PC-3 (cell line): ENCODE results near the gene PLOD2. TPM values are rescaled to one million over a fixed set of nuclear protein-coding genes. Genes with fewer than 3 reads are reported as not detected.

Experiments
- ATAC-seq: fragments of 200-7000 bp; cut with Tn5 transposase; 2 replicates; pipeline ENCODE4 v1.9.1; 2020; ENCODE audit warnings: mild to moderate bottlenecking, moderate library complexity
- BruUV-seq: library from RNA; stranded (reverse); fragments of 400-500 nt; replicated peaks from 2 replicates; lab custom pipeline; 2021; lab: Mats Ljungman, UMichigan
- CTCF ChIA-PET: fragments of 300-600 bp; sonication (Branson Sonifier 250); formaldehyde crosslinking; loops from one replicate; lab custom pipeline; 2022; ENCODE audit warnings: antibody characterized with exemption; lab: Charles Lee
- POLR2A ChIA-PET: fragments of 300-600 bp; sonication (Branson Sonifier 250); formaldehyde crosslinking; loops from one replicate; lab custom pipeline; 2022; ENCODE audit warnings: antibody characterized with exemption; ENCODE audit not compliant: unreplicated experiment; lab: Charles Lee
- DNase-seq: peaks from one replicate; pipeline ENCODE4 v3.0.0-alpha.2; 2015
- H2AFZ ChIP-seq: fragments of 300-600 bp; sonication (generic); 2 replicates; pipeline ENCODE4 v1.6.0; 2016; ENCODE audit warnings: antibody characterized with exemption, low read length
- H3F3A ChIP-seq: fragments of 300-600 bp; sonication (generic); one replicate; pipeline ENCODE4 v1.6.0; 2017; ENCODE audit warnings: antibody characterized with exemption, low read length, control low read depth, mild to moderate bottlenecking; ENCODE audit not compliant: unreplicated experiment
- H3K27ac ChIP-seq: fragments of 300-600 bp; sonication (generic); 2 replicates; pipeline ENCODE4 v1.5.1; 2016; ENCODE audit warnings: mild to moderate bottlenecking, low read length
- H3K27me3 ChIP-seq: fragments of 300-600 bp; sonication (generic); 2 replicates; pipeline ENCODE4 v1.6.1; 2016; ENCODE audit warnings: low read length, mixed read lengths
- H3K36me3 ChIP-seq: fragments of 300-600 bp; sonication (generic); 2 replicates; pipeline ENCODE4 v1.6.1; 2016; ENCODE audit warnings: low read depth, mixed run types, low read length, mixed read lengths
- H3K4me1 ChIP-seq: fragments of 300-600 bp; sonication (generic); 2 replicates; pipeline ENCODE4 v1.5.1; 2016; ENCODE audit warnings: low read length; ENCODE audit not compliant: insufficient read depth
- H3K4me2 ChIP-seq: fragments of 300-600 bp; sonication (generic); 2 replicates; pipeline ENCODE4 v1.6.0; 2016; ENCODE audit warnings: low read length
- H3K4me3 ChIP-seq: fragments of 300-600 bp; sonication (generic); 2 replicates; pipeline ENCODE4 v1.5.1; 2016; ENCODE audit warnings: mild to moderate bottlenecking, low read length, mixed read lengths
- H3K79me2 ChIP-seq: fragments of 300-600 bp; sonication (generic); 2 replicates; pipeline ENCODE4 v1.6.1; 2017; ENCODE audit warnings: low read length, mixed read lengths
- H3K9ac ChIP-seq: fragments of 300-600 bp; sonication (generic); 2 replicates; pipeline ENCODE4 v1.6.0; 2016; ENCODE audit warnings: mild to moderate bottlenecking, low read length
- H3K9me2 ChIP-seq: fragments of 300-600 bp; sonication (generic); replicated peaks from 2 replicates; pipeline ENCODE4 v1.6.1; 2016; ENCODE audit warnings: mixed run types, low read length, mixed read lengths
- H3K9me3 ChIP-seq: fragments of 300-600 bp; sonication (generic); 2 replicates; pipeline ENCODE4 v1.6.1; 2016; ENCODE audit warnings: low read length, mixed read lengths
- H4K20me1 ChIP-seq: fragments of 300-600 bp; sonication (generic); 2 replicates; pipeline ENCODE4 v1.6.1; 2016; ENCODE audit warnings: low read length, mixed read lengths
- EZH2 ChIP-seq: fragments of 300-600 bp; sonication (generic); IDR thresholded peaks from one replicate; pipeline ENCODE4 v1.6.1; 2017; ENCODE audit warnings: antibody characterized with exemption, mild to moderate bottlenecking, low read length; ENCODE audit not compliant: unreplicated experiment
- EZH2phosphoT487 ChIP-seq: fragments of 300-600 bp; sonication (generic); IDR thresholded peaks from 2 replicates; pipeline ENCODE4 v1.6.1; 2018; ENCODE audit warnings: mild to moderate bottlenecking, antibody characterized with exemption, low read length, borderline replicate concordance
- intact Hi-C: fragments of 100-400 bp; cut with micrococcal nuclease; formaldehyde crosslinking; loops from 2 replicates; pipeline ENCODE4 v1.9.0; 2023
- total RNA-seq: library from RNA; depleted of rRNA; stranded (reverse); fragments of >200 nt; gene quantifications from 2 replicates; pipeline ENCODE4 v1.2.3, GENCODE V29; 2014
- TF ChIP-seq, protein P1 (sequence below): fragments of 300-600 bp; sonication (generic); conservative IDR thresholded peaks from 2 replicates; pipeline ENCODE4 v1.5.1; 2017; ENCODE audit warnings: antibody characterized with exemption, low read depth, mild to moderate bottlenecking, low read length

PLOD2 gene
- total RNA-seq, 1 experiment from 2014 or later = 76.1 TPM

DNA sequence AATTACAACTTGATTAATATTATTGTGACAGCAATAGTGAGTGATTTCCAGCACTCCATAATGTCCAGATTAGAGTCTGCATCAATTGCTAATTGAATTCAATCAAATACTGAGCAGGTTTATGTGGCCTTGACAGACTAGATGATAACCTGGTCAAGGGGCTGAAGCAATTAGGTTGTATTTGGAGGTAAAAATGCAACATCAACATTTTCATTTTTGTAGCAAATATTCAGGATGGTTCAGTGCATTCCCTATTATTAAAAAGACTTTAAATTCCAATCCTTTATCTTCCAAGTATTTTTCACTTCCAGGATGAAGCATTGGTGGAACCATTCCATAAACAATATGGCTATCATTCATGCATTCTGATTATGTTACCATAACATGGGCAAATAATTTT is 120.4 kb downstream of the PLOD2 start:
- Histone ChIP-seq H4K20me1 (no peaks in the 10 kb centered on the region), H3K4me1 (no peaks in the 10 kb centered on the region), H3K27me3 (no peaks in the 10 kb centered on the region), H3K9me3 (no peaks in the 10 kb centered on the region), H3K4me2 (no peak overlapping the region), H3K79me2 (no peaks in the 10 kb centered on the region), H3K9me2 (no peaks in the 10 kb centered on the region), H3K36me3 (no peaks in the 10 kb centered on the region), H3F3A (no peaks in the 10 kb centered on the region), H3K4me3 (no peak overlapping the region), H2AFZ (no peak overlapping the region), H3K27ac (no peak overlapping the region), H3K9ac (no peak overlapping the region)
- no peak for TF ChIP-seq EZH2phosphoT487
- TF ChIP-seq, protein P1, sequence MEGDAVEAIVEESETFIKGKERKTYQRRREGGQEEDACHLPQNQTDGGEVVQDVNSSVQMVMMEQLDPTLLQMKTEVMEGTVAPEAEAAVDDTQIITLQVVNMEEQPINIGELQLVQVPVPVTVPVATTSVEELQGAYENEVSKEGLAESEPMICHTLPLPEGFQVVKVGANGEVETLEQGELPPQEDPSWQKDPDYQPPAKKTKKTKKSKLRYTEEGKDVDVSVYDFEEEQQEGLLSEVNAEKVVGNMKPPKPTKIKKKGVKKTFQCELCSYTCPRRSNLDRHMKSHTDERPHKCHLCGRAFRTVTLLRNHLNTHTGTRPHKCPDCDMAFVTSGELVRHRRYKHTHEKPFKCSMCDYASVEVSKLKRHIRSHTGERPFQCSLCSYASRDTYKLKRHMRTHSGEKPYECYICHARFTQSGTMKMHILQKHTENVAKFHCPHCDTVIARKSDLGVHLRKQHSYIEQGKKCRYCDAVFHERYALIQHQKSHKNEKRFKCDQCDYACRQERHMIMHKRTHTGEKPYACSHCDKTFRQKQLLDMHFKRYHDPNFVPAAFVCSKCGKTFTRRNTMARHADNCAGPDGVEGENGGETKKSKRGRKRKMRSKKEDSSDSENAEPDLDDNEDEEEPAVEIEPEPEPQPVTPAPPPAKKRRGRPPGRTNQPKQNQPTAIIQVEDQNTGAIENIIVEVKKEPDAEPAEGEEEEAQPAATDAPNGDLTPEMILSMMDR = no peak
- TF ChIP-seq EZH2 = no peak
- intact Hi-C loops = no loop called here
- BruUV-seq = no TSS peak
- POLR2A ChIA-PET = no interaction called here
- ATAC-seq (no peak), DNase-seq (no peak)
- CTCF ChIA-PET = no interaction called here

DNA sequence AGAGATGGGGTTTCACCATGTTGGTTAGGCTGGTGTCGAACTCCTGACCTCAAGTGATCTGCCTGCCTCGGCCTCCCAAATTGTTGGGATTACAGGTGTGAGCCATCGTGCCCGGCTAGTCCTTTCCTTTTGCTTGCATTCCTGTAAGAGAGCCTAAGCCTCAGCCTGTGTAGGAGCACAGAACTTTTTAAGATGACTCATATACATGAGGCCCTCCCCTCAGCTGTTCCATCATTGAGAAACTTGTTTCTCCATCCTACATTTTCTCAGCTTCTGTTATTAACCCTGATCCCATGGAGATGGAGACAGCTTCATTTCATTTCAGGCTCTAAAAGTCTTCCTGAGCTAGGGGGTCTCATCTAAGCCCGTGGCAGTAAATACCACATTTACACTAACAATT is 123.3 kb downstream of the PLOD2 start:
- Histone ChIP-seq H3K4me1 (no peaks in the 10 kb centered on the region), H3K36me3 (no peaks in the 10 kb centered on the region), H3K27me3 (no peaks in the 10 kb centered on the region), H3K4me3 (no peak overlapping the region), H3K4me2 (no peak overlapping the region), H3K79me2 (no peaks in the 10 kb centered on the region), H3F3A (no peaks in the 10 kb centered on the region), H3K9me3 (no peaks in the 10 kb centered on the region), H3K9me2 (no peaks in the 10 kb centered on the region), H3K27ac (no peak overlapping the region), H3K9ac (no peak overlapping the region), H2AFZ (no peak overlapping the region), H4K20me1 (no peaks in the 10 kb centered on the region)
- DNase-seq (no peak), ATAC-seq (no peak)
- no TSS peak for BruUV-seq
- intact Hi-C loops = no loop called here
- TF ChIP-seq EZH2 (no peak), EZH2phosphoT487 (no peak)
- TF ChIP-seq, protein P1 = no peak
- CTCF ChIA-PET = no interaction called here
- POLR2A ChIA-PET = no interaction called here

DNA sequence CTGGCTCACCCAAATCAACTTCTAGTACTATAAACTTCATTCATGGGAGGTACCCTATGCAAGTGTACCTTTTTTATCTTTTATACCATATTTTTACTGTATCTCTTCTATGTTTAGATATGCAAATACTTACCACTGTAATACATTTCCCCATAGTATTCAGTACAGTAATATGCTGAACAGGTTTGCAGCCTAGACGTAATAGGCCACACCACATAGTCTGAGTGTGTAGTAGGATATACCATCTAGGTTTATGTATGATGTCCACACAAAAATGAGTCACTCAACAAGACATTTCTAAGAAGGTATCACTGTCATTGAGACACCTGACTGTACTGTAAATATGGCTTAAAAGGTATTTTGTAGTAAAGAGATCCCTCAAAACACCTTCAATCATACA is 124.7 kb downstream of the PLOD2 start:
- ATAC-seq (no peak), DNase-seq (no peak)
- no peaks in the 10 kb centered on the region for H3K36me3 ChIP-seq
- no peak overlapping the region for H3K4me2 ChIP-seq
- no peaks in the 10 kb centered on the region for H3F3A ChIP-seq
- ChIA-PET CTCF (no interaction called here), POLR2A (no interaction called here)
- H3K4me3 ChIP-seq = no peak overlapping the region
- no peak overlapping the region for H2AFZ ChIP-seq
- no peaks in the 10 kb centered on the region for H3K9me3 ChIP-seq
- no peaks in the 10 kb centered on the region for H3K27me3 ChIP-seq
- TF ChIP-seq EZH2phosphoT487 (no peak), EZH2 (no peak)
- TF ChIP-seq, protein P1 = no peak
- H3K79me2 ChIP-seq = no peaks in the 10 kb centered on the region
- H3K27ac ChIP-seq = no peak overlapping the region
- no peaks in the 10 kb centered on the region for H4K20me1 ChIP-seq
- no TSS peak for BruUV-seq
- H3K4me1 ChIP-seq = no peaks in the 10 kb centered on the region
- H3K9ac ChIP-seq = no peak overlapping the region
- intact Hi-C loops = no loop called here
- no peaks in the 10 kb centered on the region for H3K9me2 ChIP-seq
